ENCODE measurements around the gene PCDHB12.

DNA sequence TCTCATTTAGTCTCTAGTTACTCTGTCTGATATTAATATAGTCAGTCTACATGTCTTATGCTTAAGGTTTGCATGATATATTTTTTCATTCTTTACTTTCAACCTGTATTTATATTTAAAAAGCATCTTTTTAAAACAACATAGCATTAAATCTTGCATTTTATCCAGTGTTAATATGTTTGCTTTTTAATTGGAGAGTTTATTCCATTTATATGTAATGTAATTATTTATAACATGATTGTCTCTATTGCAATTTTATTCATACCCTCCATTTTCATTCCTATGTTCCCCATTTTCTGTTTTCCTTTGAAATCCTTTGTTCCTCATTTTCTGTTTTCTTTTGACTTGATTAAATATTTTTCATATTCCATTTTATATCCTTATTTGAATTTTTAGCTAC, 49.9 kb downstream of the PCDHB12 start:
- no peak for TF ChIP-seq TCF12 (IDR thresholded peaks at IDR 0.05)
- TF ChIP-seq TCF12 (CRISPR knock-in tag; IDR thresholded peaks at IDR 0.05) = no peak
- TF ChIP-seq CENPT (CRISPR knock-in tag; IDR thresholded peaks at IDR 0.05; ENCODE audit: low read depth) = no peak
- no peak for TF ChIP-seq MAFK (conservative IDR thresholded peaks at IDR 0.05 in 1 of 2, IDR thresholded peaks at IDR 0.05 in 1 of 2; ENCODE audit: low read length in 2 of 2)
- TF ChIP-seq CREM (IDR thresholded peaks at IDR 0.05) = no peak
- no peak for TF ChIP-seq CREM (CRISPR knock-in tag; IDR thresholded peaks at IDR 0.05)
- no peak for TF ChIP-seq ZNF552 (CRISPR knock-in tag; IDR thresholded peaks at IDR 0.05; ENCODE audit: borderline replicate concordance)
- TF ChIP-seq, protein P1, sequence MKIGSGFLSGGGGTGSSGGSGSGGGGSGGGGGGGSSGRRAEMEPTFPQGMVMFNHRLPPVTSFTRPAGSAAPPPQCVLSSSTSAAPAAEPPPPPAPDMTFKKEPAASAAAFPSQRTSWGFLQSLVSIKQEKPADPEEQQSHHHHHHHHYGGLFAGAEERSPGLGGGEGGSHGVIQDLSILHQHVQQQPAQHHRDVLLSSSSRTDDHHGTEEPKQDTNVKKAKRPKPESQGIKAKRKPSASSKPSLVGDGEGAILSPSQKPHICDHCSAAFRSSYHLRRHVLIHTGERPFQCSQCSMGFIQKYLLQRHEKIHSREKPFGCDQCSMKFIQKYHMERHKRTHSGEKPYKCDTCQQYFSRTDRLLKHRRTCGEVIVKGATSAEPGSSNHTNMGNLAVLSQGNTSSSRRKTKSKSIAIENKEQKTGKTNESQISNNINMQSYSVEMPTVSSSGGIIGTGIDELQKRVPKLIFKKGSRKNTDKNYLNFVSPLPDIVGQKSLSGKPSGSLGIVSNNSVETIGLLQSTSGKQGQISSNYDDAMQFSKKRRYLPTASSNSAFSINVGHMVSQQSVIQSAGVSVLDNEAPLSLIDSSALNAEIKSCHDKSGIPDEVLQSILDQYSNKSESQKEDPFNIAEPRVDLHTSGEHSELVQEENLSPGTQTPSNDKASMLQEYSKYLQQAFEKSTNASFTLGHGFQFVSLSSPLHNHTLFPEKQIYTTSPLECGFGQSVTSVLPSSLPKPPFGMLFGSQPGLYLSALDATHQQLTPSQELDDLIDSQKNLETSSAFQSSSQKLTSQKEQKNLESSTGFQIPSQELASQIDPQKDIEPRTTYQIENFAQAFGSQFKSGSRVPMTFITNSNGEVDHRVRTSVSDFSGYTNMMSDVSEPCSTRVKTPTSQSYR (CRISPR knock-in tag; IDR thresholded peaks at IDR 0.05; ENCODE audit: borderline replicate concordance) = no peak
- no peak for TF ChIP-seq TP53 (CRISPR knock-in tag; conservative IDR thresholded peaks at IDR 0.05)
- TF ChIP-seq, protein P2, sequence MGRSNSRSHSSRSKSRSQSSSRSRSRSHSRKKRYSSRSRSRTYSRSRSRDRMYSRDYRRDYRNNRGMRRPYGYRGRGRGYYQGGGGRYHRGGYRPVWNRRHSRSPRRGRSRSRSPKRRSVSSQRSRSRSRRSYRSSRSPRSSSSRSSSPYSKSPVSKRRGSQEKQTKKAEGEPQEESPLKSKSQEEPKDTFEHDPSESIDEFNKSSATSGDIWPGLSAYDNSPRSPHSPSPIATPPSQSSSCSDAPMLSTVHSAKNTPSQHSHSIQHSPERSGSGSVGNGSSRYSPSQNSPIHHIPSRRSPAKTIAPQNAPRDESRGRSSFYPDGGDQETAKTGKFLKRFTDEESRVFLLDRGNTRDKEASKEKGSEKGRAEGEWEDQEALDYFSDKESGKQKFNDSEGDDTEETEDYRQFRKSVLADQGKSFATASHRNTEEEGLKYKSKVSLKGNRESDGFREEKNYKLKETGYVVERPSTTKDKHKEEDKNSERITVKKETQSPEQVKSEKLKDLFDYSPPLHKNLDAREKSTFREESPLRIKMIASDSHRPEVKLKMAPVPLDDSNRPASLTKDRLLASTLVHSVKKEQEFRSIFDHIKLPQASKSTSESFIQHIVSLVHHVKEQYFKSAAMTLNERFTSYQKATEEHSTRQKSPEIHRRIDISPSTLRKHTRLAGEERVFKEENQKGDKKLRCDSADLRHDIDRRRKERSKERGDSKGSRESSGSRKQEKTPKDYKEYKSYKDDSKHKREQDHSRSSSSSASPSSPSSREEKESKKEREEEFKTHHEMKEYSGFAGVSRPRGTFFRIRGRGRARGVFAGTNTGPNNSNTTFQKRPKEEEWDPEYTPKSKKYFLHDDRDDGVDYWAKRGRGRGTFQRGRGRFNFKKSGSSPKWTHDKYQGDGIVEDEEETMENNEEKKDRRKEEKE (IDR thresholded peaks at IDR 0.05) = no peak
- TF ChIP-seq ZNF563 (CRISPR knock-in tag; IDR thresholded peaks at IDR 0.05) = no peak
- TF ChIP-seq EZH2 (conservative IDR thresholded peaks at IDR 0.05; ENCODE audit: low read depth, low read length) = no peak
- TF ChIP-seq POLR2A (IDR thresholded peaks at IDR 0.05; ENCODE audit: insufficient read depth in 1 of 2, low read depth in 2 of 2, low read length in 2 of 2) = no peak
